ENCODE measurements around the gene EBNA1BP2. TPM values are rescaled to one million over a fixed set of nuclear protein-coding genes. Genes with fewer than 3 reads are reported as not detected.
"Not testable (repeated sequence)": the region's sequence is repeated elsewhere in the genome, so short reads cannot be mapped to it uniquely, and the experiment has no call there.

EBNA1BP2 gene
- total RNA-seq, 3 donors from 2014 or later: 34.9 to 61.6 (median 46.4) TPM

- H3K4me3 ChIP-seq: no peak overlapping the region
- H3K27ac ChIP-seq: no peak overlapping the region
- no peak for DNase-seq (ENCODE audit: low spot score in 2 of 2)
- no peaks in the 10 kb centered on the region for H3K4me1 ChIP-seq
- no peaks in the 10 kb centered on the region for H3K9me3 ChIP-seq
- TF ChIP-seq CTCF (IDR thresholded peaks at IDR 0.05) (no peak), POLR2A (IDR thresholded peaks at IDR 0.05) (no peak), POLR2AphosphoS5 (IDR thresholded peaks at IDR 0.05) (no peak)
- no peaks in the 10 kb centered on the region for H3K27me3 ChIP-seq
- no peaks in the 10 kb centered on the region for H3K36me3 ChIP-seq
- intact Hi-C loops (cut with DNase I; ENCODE audit: low total_unique reads): no loop called here
Observed at GRCh38 chr1:43214501-43215444, 42.7 kb upstream of the EBNA1BP2 start.

GRCh38 chr1:43208277-43208676, 36.2 kb upstream of the EBNA1BP2 start:
- H3K4me3 ChIP-seq; H3K27ac ChIP-seq; H3K4me1 ChIP-seq; DNase-seq (ENCODE audit: low spot score in 2 of 2); H3K36me3 ChIP-seq; H3K27me3 ChIP-seq; H3K9me3 ChIP-seq; intact Hi-C loops (cut with DNase I; ENCODE audit: low total_unique reads): not testable (repeated sequence)

GRCh38 chr1:43207229-43207853, 35.3 kb upstream of the EBNA1BP2 start:
- Histone ChIP-seq H3K27ac (peak overlapping the region; percentile 29 to 68), H3K9me3 (no peaks in the 10 kb centered on the region), H3K4me1 (no peaks in the 10 kb centered on the region), H3K36me3 (no peaks in the 10 kb centered on the region), H3K27me3 (no peaks in the 10 kb centered on the region), H3K4me3 (no peak overlapping the region)
- intact Hi-C loops (cut with DNase I; ENCODE audit: low total_unique reads): no loop called here
- TF ChIP-seq POLR2A (IDR thresholded peaks at IDR 0.05): no peak
- no peak for TF ChIP-seq CTCF (IDR thresholded peaks at IDR 0.05)
- no peak for TF ChIP-seq POLR2AphosphoS5 (IDR thresholded peaks at IDR 0.05)
- no peak for DNase-seq (ENCODE audit: low spot score in 2 of 2)

GRCh38 chr1:43206600-43207228, 34.6 kb upstream of the EBNA1BP2 start:
- no peaks in the 10 kb centered on the region for H3K9me3 ChIP-seq
- H3K4me1 ChIP-seq: no peaks in the 10 kb centered on the region
- H3K36me3 ChIP-seq: no peaks in the 10 kb centered on the region
- H3K4me3 ChIP-seq: no peak overlapping the region
- TF ChIP-seq POLR2A (IDR thresholded peaks at IDR 0.05) (no peak), POLR2AphosphoS5 (IDR thresholded peaks at IDR 0.05) (no peak), CTCF (IDR thresholded peaks at IDR 0.05) (no peak)
- intact Hi-C loops (cut with DNase I; ENCODE audit: low total_unique reads): no loop called here
- H3K27me3 ChIP-seq: no peaks in the 10 kb centered on the region
- H3K27ac ChIP-seq: peak overlapping the region; percentile 29 to 68
- peak in 1 of 2 donors; percentile 35 for DNase-seq (ENCODE audit: low spot score in 2 of 2)

- DNase-seq (ENCODE audit: low spot score in 2 of 2): no peak
- intact Hi-C loops (cut with DNase I; ENCODE audit: low total_unique reads): no loop called here
- no peak overlapping the region for H3K27ac ChIP-seq
- H3K27me3 ChIP-seq: no peaks in the 10 kb centered on the region
- TF ChIP-seq POLR2AphosphoS5 (IDR thresholded peaks at IDR 0.05) (no peak), CTCF (IDR thresholded peaks at IDR 0.05) (no peak), POLR2A (IDR thresholded peaks at IDR 0.05) (no peak)
- H3K9me3 ChIP-seq: no peaks in the 10 kb centered on the region
- no peaks in the 10 kb centered on the region for H3K4me1 ChIP-seq
- no peaks in the 10 kb centered on the region for H3K36me3 ChIP-seq
- no peak overlapping the region for H3K4me3 ChIP-seq
Observed at GRCh38 chr1:43205671-43206070, 33.6 kb upstream of the EBNA1BP2 start.
